GM19025 (cell line): ENCODE results near the gene PTPRM.

Source experiments
- ATAC-seq: cut with Tn5 transposase; IDR thresholded peaks from one replicate; pipeline ENCODE4 v1.9.1; 2021; ENCODE audit warnings: mild to moderate bottlenecking, low read depth, moderate library complexity; ENCODE audit not compliant: unreplicated experiment

The PTPRM gene

GRCh38 chr18:7878265-7879211 is 311.4 kb downstream of the PTPRM start:
- no peak for ATAC-seq

- ATAC-seq: no peak
Observed at GRCh38 chr18:7879717-7880116, 312.6 kb downstream of the PTPRM start.

GRCh38 chr18:7885865-7886264 is 318.7 kb downstream of the PTPRM start:
- no peak for ATAC-seq

GRCh38 chr18:7886436-7886835 is 319.3 kb downstream of the PTPRM start:
- no peak for ATAC-seq

- no peak for ATAC-seq
Observed at GRCh38 chr18:7889515-7889914, 322.4 kb downstream of the PTPRM start.

GRCh38 chr18:7890075-7890474 is 323.0 kb downstream of the PTPRM start:
- no peak for ATAC-seq

- no peak for ATAC-seq
Observed at GRCh38 chr18:7892556-7892955, 325.4 kb downstream of the PTPRM start.

GRCh38 chr18:7894592-7894991 is 327.5 kb downstream of the PTPRM start:
- ATAC-seq: no peak

GRCh38 chr18:7895346-7895745 is 328.2 kb downstream of the PTPRM start:
- ATAC-seq: no peak

- ATAC-seq: no peak
Observed at GRCh38 chr18:7896161-7896560, 329.0 kb downstream of the PTPRM start.

GRCh38 chr18:7896805-7897518 is 329.8 kb downstream of the PTPRM start:
- no peak for ATAC-seq

- no peak for ATAC-seq
Observed at GRCh38 chr18:7898181-7898580, 331.1 kb downstream of the PTPRM start.

GRCh38 chr18:7899078-7899477 is 332.0 kb downstream of the PTPRM start:
- no peak for ATAC-seq

GRCh38 chr18:7900091-7900490 is 333.0 kb downstream of the PTPRM start:
- ATAC-seq: no peak

- ATAC-seq: no peak
Observed at GRCh38 chr18:7901657-7902056, 334.5 kb downstream of the PTPRM start.

- ATAC-seq: no peak
Observed at GRCh38 chr18:7902399-7902839, 335.3 kb downstream of the PTPRM start.

GRCh38 chr18:7904529-7904928 is 337.4 kb downstream of the PTPRM start:
- no peak for ATAC-seq

- ATAC-seq: no peak
Observed at GRCh38 chr18:7908681-7909299, 341.7 kb downstream of the PTPRM start.

GRCh38 chr18:7914834-7915670 is 347.9 kb downstream of the PTPRM start:
- ATAC-seq: no peak

- ATAC-seq: no peak
Observed at GRCh38 chr18:7918701-7919100, 351.6 kb downstream of the PTPRM start.
